T-helper 17 cell (primary cell): ENCODE measurements around the gene PLB1. TPM values are rescaled to one million over a fixed set of nuclear protein-coding genes. Genes with fewer than 3 reads are reported as not detected.

ENCODE experiments used
- ATAC-seq: fragments of 150-1000 bp; cut with Tn5 transposase; 2 replicates; pipeline ENCODE4 v1.10.0; 2021; ENCODE audit warnings: mild to moderate bottlenecking, moderate library complexity
- DNase-seq, 3 donors: peaks; one replicate each; pipeline versions ENCODE4 v3.0.0 to v3.0.0-alpha.2; 2020 to 2021
- H3K9me3 ChIP-seq: one replicate; pipeline ENCODE4 v1.7.0; 2013; ENCODE audit warnings: low read length, mild to moderate bottlenecking; ENCODE audit not compliant: control insufficient read depth, poor library complexity, severe bottlenecking
- H3K27ac Mint-ChIP-seq: one replicate; pipeline ENCODE4 v1.8.0; 2022; ENCODE audit warnings: mild to moderate bottlenecking, moderate library complexity, mixed read lengths
- H3K27me3 Mint-ChIP-seq: one replicate; pipeline ENCODE4 v1.8.0; 2022; ENCODE audit warnings: mixed read lengths
- H3K36me3 Mint-ChIP-seq: one replicate; pipeline ENCODE4 v1.8.0; 2022; ENCODE audit warnings: low read depth, mixed read lengths
- H3K4me1 Mint-ChIP-seq: one replicate; pipeline ENCODE4 v1.8.0; 2022; ENCODE audit warnings: mild to moderate bottlenecking, mixed read lengths
- H3K4me3 Mint-ChIP-seq: one replicate; pipeline ENCODE4 v1.8.0; 2022; ENCODE audit warnings: mild to moderate bottlenecking, moderate library complexity, mixed read lengths
- total RNA-seq, 4 donors: library from RNA in 2 of 4; stranded (reverse) in 2 of 4; gene quantifications; one replicate each; pipeline ENCODE4 v1.2.3 and lab custom pipeline; 2022 to 2026

The PLB1 gene
- total RNA-seq, 2 donors from 2014 or later: 2.2 to 2.7 TPM

DNA sequence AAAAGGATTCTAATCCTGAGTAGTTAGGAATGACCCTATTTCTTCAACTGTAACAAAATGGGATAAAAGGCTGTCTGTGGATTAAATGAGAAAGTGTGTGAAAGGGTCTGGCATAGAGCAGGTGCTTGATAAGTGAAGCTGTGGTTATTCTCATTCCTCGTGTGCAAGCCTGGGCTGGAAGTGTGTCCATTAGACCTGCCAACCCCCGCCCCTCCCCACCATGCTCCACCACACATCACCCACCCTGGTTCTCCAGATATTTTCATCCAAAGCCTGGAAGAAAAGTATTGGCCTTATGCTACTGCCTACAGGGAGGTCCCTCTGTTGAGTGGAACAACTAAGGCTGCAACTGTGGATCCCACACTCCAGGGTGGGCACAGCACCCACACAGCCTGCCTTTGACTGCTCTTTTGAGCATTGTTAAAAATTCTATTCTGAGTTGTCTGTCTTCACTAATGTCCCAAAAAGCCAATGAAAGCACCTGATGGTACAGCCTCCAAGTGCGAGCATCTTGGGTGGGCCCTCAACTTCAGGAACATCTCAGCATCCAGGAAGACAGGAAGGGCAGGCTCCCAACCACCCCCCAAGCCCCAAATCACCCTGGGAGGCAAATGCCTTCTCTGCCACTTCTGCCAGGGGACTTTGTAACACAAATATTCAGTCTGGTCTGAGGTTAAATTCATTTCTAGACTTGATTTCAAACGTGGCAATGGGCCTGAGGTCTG lies 153.0 kb downstream of the PLB1 start:
- Mint-ChIP-seq H3K4me1 (peaks cover 3% of the 10 kb centered on the region), H3K36me3 (no peaks in the 10 kb centered on the region), H3K27me3 (no peaks in the 10 kb centered on the region), H3K4me3 (no peak overlapping the region), H3K27ac (peak overlapping the region; percentile 63)
- ATAC-seq: no peak
- no peak for DNase-seq
- H3K9me3 ChIP-seq: no peaks in the 10 kb centered on the region

DNA sequence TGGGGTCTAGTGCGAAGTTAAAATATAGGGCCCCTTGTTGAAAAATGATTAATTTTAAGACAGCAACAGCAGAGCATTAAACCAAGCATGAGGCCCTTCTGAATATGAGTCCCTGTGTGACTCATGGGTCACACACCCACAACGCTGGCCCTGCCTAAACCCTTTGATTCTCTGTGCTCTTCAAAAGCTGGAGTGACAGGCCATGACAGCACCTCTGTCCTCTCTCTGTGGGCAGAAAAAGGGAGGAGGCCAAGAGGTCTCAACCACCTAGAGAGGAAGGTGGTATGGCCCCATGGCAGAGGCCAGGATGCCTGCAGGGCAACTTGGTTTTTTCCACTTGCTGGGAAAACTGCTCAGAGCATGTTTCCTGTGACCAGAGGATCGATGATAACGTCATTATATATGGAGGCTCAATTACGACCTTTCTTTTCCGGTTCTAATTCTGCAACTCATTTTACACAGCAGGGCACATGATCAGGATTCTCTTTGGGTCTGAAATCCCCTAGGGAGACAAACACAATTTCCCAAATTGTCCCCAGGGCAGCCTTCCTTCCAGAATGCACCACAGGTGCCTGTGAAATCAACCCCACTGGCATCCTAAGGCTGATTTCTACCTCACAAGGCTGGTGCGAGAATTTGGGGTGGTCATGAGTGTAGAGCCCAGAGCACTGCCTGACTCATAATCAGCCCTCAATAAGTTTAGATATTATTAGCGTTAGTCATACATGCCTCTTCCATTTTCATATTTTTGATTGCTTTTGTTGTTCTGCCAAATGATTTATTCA lies 153.8 kb downstream of the PLB1 start:
- ATAC-seq: no peak
- Mint-ChIP-seq H3K4me1 (peaks cover 3% of the 10 kb centered on the region), H3K36me3 (no peaks in the 10 kb centered on the region), H3K27me3 (no peaks in the 10 kb centered on the region), H3K4me3 (peak overlapping the region; percentile 25), H3K27ac (peak overlapping the region; percentile 63)
- H3K9me3 ChIP-seq: no peaks in the 10 kb centered on the region
- DNase-seq: no peak

DNA sequence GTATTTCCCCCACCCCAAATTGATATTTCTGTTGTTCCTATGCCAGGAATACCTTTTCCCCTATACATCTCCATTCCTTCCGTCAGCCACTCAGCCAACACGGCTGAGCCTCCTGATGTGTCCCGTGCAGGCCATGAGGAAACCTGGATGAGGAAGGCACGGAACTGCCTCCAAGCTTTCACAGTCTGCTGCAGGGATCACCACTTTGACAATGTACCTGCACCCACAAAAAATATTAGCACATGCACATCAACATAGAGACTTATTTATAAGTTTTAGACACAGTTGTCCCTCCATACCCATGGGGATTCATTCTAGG lies 154.4 kb downstream of the PLB1 start:
- ATAC-seq (no peak), DNase-seq (no peak)
- Mint-ChIP-seq H3K36me3 (no peaks in the 10 kb centered on the region), H3K4me3 (no peak overlapping the region), H3K4me1 (peaks cover 5% of the 10 kb centered on the region), H3K27ac (no peak overlapping the region), H3K27me3 (no peaks in the 10 kb centered on the region)
- no peaks in the 10 kb centered on the region for H3K9me3 ChIP-seq

DNA sequence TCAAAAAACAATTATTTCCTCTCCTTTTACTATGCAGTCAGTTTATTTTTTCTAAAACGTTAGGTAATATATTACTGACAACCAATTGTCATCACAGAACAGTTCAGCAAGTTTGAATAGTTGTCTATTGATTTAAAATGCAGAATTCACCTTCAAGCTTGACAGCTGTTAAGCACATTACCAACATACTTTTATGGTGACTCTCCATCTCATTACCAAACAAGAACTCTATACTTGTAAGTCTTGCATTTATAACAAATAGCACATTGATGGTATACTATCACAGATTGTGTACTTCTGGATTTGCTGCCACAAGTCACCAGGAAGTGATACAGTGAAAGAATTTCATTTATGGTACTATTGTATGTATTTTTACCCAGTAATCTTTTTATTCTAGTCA lies 156.4 kb downstream of the PLB1 start:
- ATAC-seq (no peak), DNase-seq (no peak)
- H3K4me3 Mint-ChIP-seq: no peak overlapping the region
- no peaks in the 10 kb centered on the region for H3K9me3 ChIP-seq
- no peaks in the 10 kb centered on the region for H3K27me3 Mint-ChIP-seq
- H3K27ac Mint-ChIP-seq: no peak overlapping the region
- peaks cover 12% of the 10 kb centered on the region for H3K4me1 Mint-ChIP-seq
- H3K36me3 Mint-ChIP-seq: no peaks in the 10 kb centered on the region

DNA sequence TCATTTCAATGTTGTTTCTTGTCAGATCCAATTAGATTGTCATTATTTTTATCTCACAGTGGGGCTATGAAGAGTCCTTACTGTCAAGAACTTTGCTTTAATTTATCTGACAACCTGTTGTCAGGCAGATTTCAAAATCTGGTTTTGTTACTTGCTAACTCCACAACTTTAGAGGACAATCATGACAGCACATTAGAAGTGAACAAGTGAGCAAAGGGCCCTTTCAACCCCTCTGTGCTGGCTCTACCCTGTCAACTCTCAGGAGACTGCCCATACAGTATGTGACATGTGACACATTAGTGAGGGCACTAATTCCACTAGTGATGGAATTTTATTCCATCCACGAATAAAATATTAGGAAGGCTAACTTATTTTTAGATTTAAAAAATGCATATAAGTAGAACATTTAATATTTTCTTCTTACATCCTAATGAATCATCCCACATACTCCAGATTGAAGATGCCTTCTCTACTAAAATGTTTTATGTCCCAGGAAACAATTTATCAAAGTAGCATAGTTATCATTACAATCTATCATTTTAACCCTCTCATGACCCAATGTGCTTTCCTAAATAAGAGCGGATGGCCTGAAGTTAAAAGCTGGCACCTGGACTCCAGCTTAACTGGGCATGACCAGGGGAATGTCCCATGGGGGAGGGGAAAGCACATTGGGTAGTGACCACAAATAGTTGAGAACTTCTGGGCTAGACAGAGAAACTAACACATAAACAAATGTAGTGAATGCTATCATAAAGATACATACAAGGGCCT lies 158.2 kb downstream of the PLB1 start:
- H3K27ac Mint-ChIP-seq: peak overlapping the region; percentile 37
- peaks cover 15% of the 10 kb centered on the region for H3K4me1 Mint-ChIP-seq
- H3K36me3 Mint-ChIP-seq: no peaks in the 10 kb centered on the region

DNA sequence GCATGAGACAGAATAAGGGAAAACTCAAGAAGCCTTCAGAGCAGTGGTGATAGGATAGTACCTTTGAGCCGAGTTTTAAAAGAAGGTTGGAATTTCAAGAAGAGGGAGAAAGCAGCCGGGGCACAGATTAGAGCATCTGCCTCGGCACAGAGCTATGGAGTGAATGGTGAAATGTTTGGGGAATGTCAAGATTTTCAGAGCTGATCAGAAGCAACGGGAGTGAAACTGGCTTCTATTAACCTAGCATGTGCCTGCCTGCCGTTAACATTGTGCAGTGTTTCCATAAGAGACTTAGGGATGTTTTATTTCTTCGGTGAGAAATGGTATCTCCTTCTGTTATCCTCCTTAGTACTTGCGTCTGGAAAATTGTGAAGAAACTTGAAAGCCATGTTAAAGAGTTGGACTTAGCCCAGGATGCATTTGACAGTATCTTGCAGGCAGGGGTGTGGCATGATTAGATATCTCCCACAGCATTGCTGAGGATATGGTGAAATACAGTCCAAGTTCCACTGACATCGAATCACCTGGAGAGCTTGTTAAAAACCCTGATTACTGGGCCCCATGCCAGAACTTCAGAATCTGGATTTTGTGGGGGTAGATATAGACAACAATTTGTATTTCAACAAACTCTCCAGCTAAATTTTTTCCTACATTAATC lies 158.9 kb downstream of the PLB1 start:
- H3K9me3 ChIP-seq: no peaks in the 10 kb centered on the region
- no peak overlapping the region for H3K4me3 Mint-ChIP-seq
- peaks cover 12% of the 10 kb centered on the region for H3K4me1 Mint-ChIP-seq
- peak overlapping the region; percentile 80 for H3K27ac Mint-ChIP-seq
- no peaks in the 10 kb centered on the region for H3K36me3 Mint-ChIP-seq
- ATAC-seq (no peak), DNase-seq (no peak)
- no peaks in the 10 kb centered on the region for H3K27me3 Mint-ChIP-seq

More for the DNA sequence above, 158.2 kb downstream of the PLB1 start:
- DNase-seq (no peak), ATAC-seq (no peak)
- no peaks in the 10 kb centered on the region for H3K9me3 ChIP-seq
- no peaks in the 10 kb centered on the region for H3K27me3 Mint-ChIP-seq
- no peak overlapping the region for H3K4me3 Mint-ChIP-seq

DNA sequence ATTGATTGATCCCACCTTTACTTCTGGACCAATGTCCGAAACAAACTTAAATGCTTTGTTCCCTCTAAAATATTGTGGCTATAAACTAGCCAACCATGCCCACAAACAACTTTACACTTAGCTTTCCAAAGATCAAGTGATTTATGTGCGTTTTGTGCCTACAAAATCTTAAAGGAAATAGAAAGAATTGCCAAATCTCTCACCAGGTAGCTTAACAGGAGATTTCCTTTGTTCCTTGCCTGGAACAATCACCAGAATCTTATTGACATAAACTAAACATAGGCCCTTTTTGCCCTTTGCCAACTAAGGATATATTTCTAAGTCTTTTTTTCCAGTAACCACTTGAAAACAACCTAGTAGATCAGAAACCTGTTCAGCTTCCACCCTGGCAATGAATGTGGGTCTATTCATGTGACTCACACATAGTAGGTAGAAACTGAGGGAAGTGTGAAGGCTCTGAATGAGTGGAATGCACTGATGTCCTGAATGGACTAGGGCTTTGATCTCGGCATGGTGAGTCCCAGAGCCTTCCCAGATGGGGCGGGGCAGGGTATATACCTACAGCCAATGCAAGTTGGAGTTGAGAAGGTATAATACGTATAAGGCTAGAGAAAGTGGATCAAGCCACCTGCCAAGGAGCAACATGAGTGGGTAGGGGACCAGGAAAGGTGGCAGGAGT lies 161.2 kb downstream of the PLB1 start:
- Mint-ChIP-seq H3K27ac (peak overlapping the region; percentile 78), H3K4me3 (no peak overlapping the region)
- DNase-seq: no peak

DNA sequence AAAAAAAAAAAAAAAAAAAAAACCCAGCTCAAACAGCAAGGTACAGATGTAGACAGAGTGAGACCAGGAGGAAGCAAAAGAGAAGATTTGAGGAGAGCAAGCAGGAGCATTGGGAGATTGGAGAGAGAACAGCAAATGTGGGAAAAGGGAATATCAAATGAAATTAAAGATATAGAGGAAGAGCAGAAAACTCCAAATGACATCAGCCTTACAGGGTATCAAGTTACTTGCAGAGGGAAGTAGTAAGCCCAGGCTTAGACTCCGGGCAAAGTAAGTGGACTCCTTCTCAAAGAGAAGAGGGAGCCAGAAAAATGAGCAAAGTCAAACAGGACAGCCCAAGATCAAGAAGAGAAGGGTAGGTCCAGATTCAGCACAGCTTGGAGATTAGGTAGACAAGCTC lies 162.5 kb downstream of the PLB1 start:
- Mint-ChIP-seq H3K4me1 (peaks cover 12% of the 10 kb centered on the region), H3K36me3 (no peaks in the 10 kb centered on the region), H3K4me3 (no peak overlapping the region), H3K27me3 (no peaks in the 10 kb centered on the region), H3K27ac (peak overlapping the region; percentile 78)
- ATAC-seq: no peak
- DNase-seq: no peak
- no peaks in the 10 kb centered on the region for H3K9me3 ChIP-seq

More for the DNA sequence above, 161.2 kb downstream of the PLB1 start:
- H3K9me3 ChIP-seq: no peaks in the 10 kb centered on the region
- H3K36me3 Mint-ChIP-seq: no peaks in the 10 kb centered on the region
- H3K27me3 Mint-ChIP-seq: no peaks in the 10 kb centered on the region
- H3K4me1 Mint-ChIP-seq: peaks cover 12% of the 10 kb centered on the region
- no peak for ATAC-seq

DNA sequence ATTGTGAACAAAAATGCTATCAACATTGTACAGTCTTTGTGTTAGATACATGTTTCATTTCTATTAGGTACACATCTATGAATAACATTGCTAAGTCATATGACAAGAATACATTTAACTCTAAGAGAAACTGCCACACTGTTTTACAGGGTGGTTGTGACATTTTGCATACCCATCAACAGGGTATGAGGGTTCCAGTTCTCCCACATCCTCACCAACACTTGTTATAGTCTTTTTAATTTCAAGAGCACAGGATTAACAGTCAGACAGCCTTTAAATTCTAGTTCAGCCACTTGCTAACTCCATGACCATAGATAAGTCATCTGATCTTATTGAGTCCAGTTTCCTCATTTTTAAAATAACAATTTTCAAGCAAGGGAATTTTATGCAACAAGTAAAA lies 163.3 kb downstream of the PLB1 start:
- ATAC-seq (no peak), DNase-seq (no peak)
- Mint-ChIP-seq H3K4me3 (no peak overlapping the region), H3K36me3 (no peaks in the 10 kb centered on the region), H3K4me1 (peaks cover 12% of the 10 kb centered on the region), H3K27me3 (no peaks in the 10 kb centered on the region), H3K27ac (no peak overlapping the region)
- H3K9me3 ChIP-seq: no peaks in the 10 kb centered on the region

DNA sequence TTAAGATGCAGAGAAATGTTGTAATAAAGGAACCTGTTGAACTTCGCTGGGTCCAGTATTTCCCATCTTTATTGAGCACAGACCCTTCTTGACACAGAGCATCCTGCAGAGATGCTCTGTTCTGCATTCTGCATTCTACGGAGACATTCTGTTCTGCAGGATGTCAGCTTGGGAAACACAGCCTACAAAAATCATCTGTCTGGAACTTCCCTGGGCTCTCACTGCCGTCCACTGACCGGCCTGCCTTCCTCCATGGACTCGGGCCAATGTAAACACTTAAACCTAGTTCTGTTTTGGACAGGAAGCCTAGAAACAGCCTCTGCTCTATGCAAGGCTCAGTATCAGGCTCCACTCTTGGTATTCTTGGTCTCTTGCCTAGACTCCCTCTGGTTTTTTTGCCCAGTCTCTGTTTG lies 165.7 kb downstream of the PLB1 start:
- H3K27me3 Mint-ChIP-seq: no peaks in the 10 kb centered on the region
- DNase-seq (no peak), ATAC-seq (no peak)
- no peaks in the 10 kb centered on the region for H3K9me3 ChIP-seq
- peaks cover 4% of the 10 kb centered on the region for H3K36me3 Mint-ChIP-seq
- no peak overlapping the region for H3K4me3 Mint-ChIP-seq
- H3K27ac Mint-ChIP-seq: peak overlapping the region; percentile 76
- H3K4me1 Mint-ChIP-seq: peaks cover 6% of the 10 kb centered on the region

DNA sequence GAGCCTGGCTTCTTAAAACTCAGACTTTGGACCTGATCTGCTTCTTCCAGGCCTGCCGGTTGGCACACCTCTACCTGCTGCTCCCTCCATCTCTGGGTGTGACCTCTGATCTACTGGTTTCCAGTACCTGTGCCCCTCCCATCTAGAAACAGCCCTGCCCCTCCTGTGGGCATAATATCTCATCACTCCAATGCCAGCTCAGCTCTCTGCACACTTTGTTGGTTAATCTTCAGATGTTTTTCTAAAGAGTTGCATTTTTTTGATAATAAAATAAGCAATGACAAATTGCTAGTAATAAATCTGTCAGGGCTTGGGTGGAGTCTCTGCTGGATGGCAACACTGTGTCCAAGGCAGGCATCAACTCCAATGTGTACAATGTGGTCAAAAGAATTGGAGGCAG lies 166.2 kb downstream of the PLB1 start:
- Mint-ChIP-seq H3K36me3 (peaks cover 4% of the 10 kb centered on the region), H3K4me3 (no peak overlapping the region), H3K4me1 (peaks cover 6% of the 10 kb centered on the region), H3K27me3 (no peaks in the 10 kb centered on the region), H3K27ac (peak overlapping the region; percentile 76)
- DNase-seq: no peak
- ATAC-seq: no peak
- H3K9me3 ChIP-seq: no peaks in the 10 kb centered on the region

DNA sequence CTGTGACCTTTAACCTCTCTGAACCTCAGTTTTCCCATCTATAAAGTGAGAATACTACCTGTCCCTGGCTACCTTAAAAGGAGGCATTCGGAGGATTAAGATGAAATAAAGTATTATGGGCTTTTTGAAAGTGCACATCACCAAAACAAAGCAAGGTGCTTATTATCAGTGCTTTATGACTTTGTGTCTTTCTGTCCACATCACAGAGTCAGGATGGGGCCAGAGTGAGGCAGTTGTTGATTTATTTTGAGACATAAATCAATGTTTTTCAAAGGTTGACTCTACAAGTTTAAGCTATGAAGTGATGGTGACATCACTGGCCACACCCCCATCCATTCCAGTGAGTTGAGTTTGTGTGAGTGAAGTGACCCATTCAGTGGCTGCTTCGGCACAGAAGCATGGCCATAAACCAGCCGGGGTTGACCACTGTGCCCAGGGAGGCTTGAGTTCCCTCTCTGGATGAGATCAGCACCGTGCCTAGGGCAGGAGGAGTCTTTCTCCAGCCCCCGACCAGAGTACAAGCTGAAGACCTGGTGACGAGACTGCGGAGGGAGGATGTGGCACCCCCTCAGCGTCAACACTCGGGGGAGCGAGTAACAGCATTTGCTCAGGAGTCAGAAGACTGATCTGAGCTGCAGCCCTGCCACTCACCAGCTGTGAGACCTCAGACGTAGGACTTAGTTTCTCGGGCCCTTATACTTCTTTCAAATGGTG lies 166.8 kb downstream of the PLB1 start:
- Mint-ChIP-seq H3K27ac (peak overlapping the region; percentile 76), H3K4me1 (peaks cover 2% of the 10 kb centered on the region), H3K36me3 (peaks cover 6% of the 10 kb centered on the region), H3K4me3 (no peak overlapping the region), H3K27me3 (no peaks in the 10 kb centered on the region)
- H3K9me3 ChIP-seq: no peaks in the 10 kb centered on the region
- no peak for DNase-seq
- ATAC-seq: no peak
